ENCODE results near the gene DOP1A.

- TF ChIP-seq CTCF (IDR thresholded peaks at IDR 0.05 in 8 of 11, conservative IDR thresholded peaks at IDR 0.05 in 3 of 11) (peak; percentile 30 to 80 (median 69)), POLR2AphosphoS5 (IDR thresholded peaks at IDR 0.05) (no peak)
These were observed 147.9 kb downstream of the DOP1A start for GRCh38 chr6:83215131-83216047.
